HepG2 (cell line): ENCODE measurements around the gene AGR2. TPM values are rescaled to one million over a fixed set of nuclear protein-coding genes. Genes with fewer than 3 reads are reported as not detected.

Experiments used
- ATAC-seq: fragments of 200-7000 bp; cut with Tn5 transposase; 3 replicates; pipeline ENCODE4 v1.9.1; 2020; ENCODE audit warnings: mild to moderate bottlenecking, moderate library complexity
- BruUV-seq: library from RNA; stranded (reverse); fragments of 400-500 nt; replicated peaks from 2 replicates; lab custom pipeline; 2021; lab: Mats Ljungman, UMichigan
- CTCF ChIA-PET: fragments of 300-600 bp; formaldehyde crosslinking; extraction: SDS; loops from one replicate; lab custom pipeline; 2021; ENCODE audit warnings: low total read pairs, inconsistent platforms, low intra/inter-chr PET ratio; lab: Yijun Ruan, JAX
- POLR2A ChIA-PET: fragments of 350-600 bp; sonication (Branson Sonifier 250); formaldehyde crosslinking; loops from one replicate; lab custom pipeline; 2020; ENCODE audit warnings: antibody characterized with exemption, inconsistent platforms; lab: Yijun Ruan, JAX
- DNase-seq: peaks from one replicate; pipeline ENCODE4 v3.0.0-alpha.2; 2015; ENCODE audit warnings: low spot score
- FAIRE-seq: peaks from 3 replicates; lab custom pipeline; 2011; peaks lifted over from hg19 to GRCh38; lab: Jason Lieb, UNC
- H2AFZ ChIP-seq: one replicate; pipeline ENCODE4 v1.6.1; 2011; ENCODE audit warnings: low read length, inconsistent platforms
- H3K27ac ChIP-seq: fragments of 300-600 bp; 3 replicates; pipeline ENCODE4 v1.8.0; 2011; ENCODE audit warnings: mixed run types, mild to moderate bottlenecking, mixed read lengths, low read length, inconsistent platforms; ENCODE audit not compliant: insufficient read depth; ENCODE audit errors: extremely low read length
- H3K27me3 ChIP-seq, 2 experiments: fragments of 200-600 bp in 1 of 2; 2 replicates in 1 of 2; 3 replicates in 1 of 2; pipeline versions ENCODE4 v1.6.0 to v1.8.0; 2011; ENCODE audit warnings: low read length in 2 of 2, mild to moderate bottlenecking in 2 of 2, moderate library complexity in 2 of 2, inconsistent platforms in 1 of 2; ENCODE audit not compliant: insufficient read depth in 2 of 2, control insufficient read depth in 1 of 2
- H3K36me3 ChIP-seq, 2 experiments: fragments of 200-600 bp in 1 of 2; replicated peaks in 1 of 2; 2 replicates in 1 of 2; 3 replicates in 1 of 2; pipeline versions ENCODE4 v1.5.1 to v1.8.0; 2011; ENCODE audit warnings: low read length in 2 of 2, inconsistent platforms in 1 of 2; ENCODE audit not compliant: insufficient read depth in 2 of 2, control insufficient read depth in 1 of 2
- H3K4me1 ChIP-seq: 2 replicates; pipeline ENCODE4 v1.5.1; 2012; ENCODE audit warnings: low read length, inconsistent platforms; ENCODE audit not compliant: insufficient read depth
- H3K4me2 ChIP-seq: 2 replicates; pipeline ENCODE4 v1.6.0; 2011; ENCODE audit warnings: low read depth, low read length, inconsistent platforms
- H3K4me3 ChIP-seq, 3 experiments: fragments of 200-600 bp in 1 of 3; sonication (generic), shearing (Covaris generic) in 1 of 3; replicated peaks in 1 of 3; 2 replicates each; pipeline ENCODE4 v1.5.1; 2011 to 2016; ENCODE audit warnings: low read length in 3 of 3, inconsistent platforms in 2 of 3, low read depth in 2 of 3, mild to moderate bottlenecking in 2 of 3, control low read depth in 1 of 3, mixed read lengths in 1 of 3; ENCODE audit not compliant: insufficient read depth in 1 of 3
- H3K79me2 ChIP-seq: one replicate; pipeline ENCODE4 v1.6.1; 2011; ENCODE audit warnings: low read length, inconsistent platforms; ENCODE audit not compliant: insufficient read depth
- H3K9ac ChIP-seq: 2 replicates; pipeline ENCODE4 v1.6.0; 2011; ENCODE audit warnings: mild to moderate bottlenecking, low read depth, low read length, inconsistent platforms; ENCODE audit not compliant: insufficient read depth
- H3K9me3 ChIP-seq: 2 replicates; pipeline ENCODE4 v1.5.1; 2012; ENCODE audit warnings: mild to moderate bottlenecking, low read length
- H4K20me1 ChIP-seq: 2 replicates; pipeline ENCODE4 v1.6.0; 2011; ENCODE audit warnings: inconsistent platforms, mild to moderate bottlenecking, low read length, moderate library complexity; ENCODE audit not compliant: insufficient read depth
- BCL6 ChIP-seq: IDR thresholded peaks from 2 replicates; pipeline ENCODE4 v1.6.1; 2016; ENCODE audit warnings: missing genetic modification reagents, missing compliant biosample characterization
- BHLHE40 ChIP-seq: IDR thresholded peaks from 2 replicates; pipeline ENCODE4 v1.6.1; 2011; ENCODE audit warnings: low read length, improper control_type of control experiment
- CENPT ChIP-seq: sonication (generic); formaldehyde crosslinking; IDR thresholded peaks from 2 replicates; pipeline ENCODE4 v1.8.0; 2022; ENCODE audit warnings: low read depth, mild to moderate bottlenecking, moderate library complexity, missing genetic modification reagents
- KDM3A ChIP-seq: IDR thresholded peaks from 2 replicates; pipeline ENCODE4 v1.6.1; 2018; ENCODE audit warnings: low read depth, missing compliant biosample characterization
- MEIS1 ChIP-seq: sonication (generic); formaldehyde crosslinking; IDR thresholded peaks from 2 replicates; pipeline ENCODE4 v1.9.0; 2021; ENCODE audit warnings: mild to moderate bottlenecking, missing genetic modification reagents, moderate library complexity, borderline replicate concordance
- MLX ChIP-seq: IDR thresholded peaks from 2 replicates; pipeline ENCODE4 v1.6.1; 2016
- NFE2 ChIP-seq: sonication (generic); formaldehyde crosslinking; IDR thresholded peaks from 2 replicates; pipeline ENCODE4 v1.4.0; 2020; ENCODE audit warnings: missing genetic modification reagents
- POLR2AphosphoS2 ChIP-seq: IDR thresholded peaks from 2 replicates; pipeline ENCODE4 v1.6.1; 2011; ENCODE audit warnings: low read depth, low read length, improper control_type of control experiment
- SMARCC2 ChIP-seq: fragments of 450-650 bp; IDR thresholded peaks from 2 replicates; pipeline ENCODE4 v1.6.1; 2017; ENCODE audit warnings: antibody characterized with exemption, mild to moderate bottlenecking
- ZBTB3 ChIP-seq: sonication (generic); formaldehyde crosslinking; IDR thresholded peaks from 2 replicates; pipeline ENCODE4 v1.4.0; 2020; ENCODE audit warnings: low read depth, mild to moderate bottlenecking, moderate library complexity, missing genetic modification reagents, borderline replicate concordance
- ZC3H13 ChIP-seq: sonication (generic); formaldehyde crosslinking; IDR thresholded peaks from 2 replicates; pipeline ENCODE4 v1.8.1; 2023; ENCODE audit warnings: mild to moderate bottlenecking, missing genetic modification reagents, moderate library complexity
- ZNF276 ChIP-seq: sonication (generic); formaldehyde crosslinking; IDR thresholded peaks from 2 replicates; pipeline ENCODE4 v1.4.0; 2020; ENCODE audit warnings: mild to moderate bottlenecking, low read depth, missing genetic modification reagents
- WGBS: methylation state at CpG from one replicate; pipeline ENCODE4 v1.1.6; 2017; ENCODE audit warnings: low lambda C conversion rate; 5-methylcytosine and 5-hydroxymethylcytosine counted together
- in situ Hi-C: cut with HindIII; loops from 2 replicates; pipeline ENCODE4 v1.10.0; 2017; ENCODE audit warnings: low pct_unique_long_range_greater_than_20kb; ENCODE audit not compliant: extremely low pct_ligation_motif_present
- intact Hi-C: fragments of 100-400 bp; cut with micrococcal nuclease; formaldehyde crosslinking; loops from one replicate; pipeline ENCODE4 v1.10.0; 2022; ENCODE audit not compliant: unreplicated experiment
- polyA plus RNA-seq, 8 experiments: library from polyadenylated mRNA; depleted of rRNA in 3 of 8; stranded (reverse) in 7 of 8; unstranded in 1 of 8; fragments of >200 nt; fragmentation: Illumina TruSeq in 4 of 8; extraction: Trizol in 4 of 8; gene quantifications; 2 replicates each; pipeline versions ENCODE4 v1.2.1 to v1.2.3, GENCODE V29; 2011 to 2016; ENCODE audit warnings: low read depth in 4 of 8, missing spikeins in 1 of 8, mixed read lengths in 1 of 8; ENCODE audit not compliant: insufficient read depth in 1 of 8
- total RNA-seq, 5 experiments: library from RNA; depleted of rRNA; stranded (reverse); fragments of >200 nt; fragmentation: Illumina TruSeq; extraction: Trizol; gene quantifications; 2 replicates each; pipeline ENCODE4 v1.2.3, GENCODE V29; 2016; ENCODE audit warnings: low read depth in 1 of 5
- TF ChIP-seq, protein P1 (sequence below): sonication (generic); formaldehyde crosslinking; IDR thresholded peaks from 2 replicates; pipeline ENCODE4 v1.4.0; 2020; ENCODE audit warnings: missing genetic modification reagents
- TF ChIP-seq, protein P2 (sequence below): sonication (generic); formaldehyde crosslinking; IDR thresholded peaks from 2 replicates; pipeline ENCODE4 v1.5.0; 2020; ENCODE audit warnings: missing genetic modification reagents
- TF ChIP-seq, protein P3 (sequence below): sonication (generic); formaldehyde crosslinking; IDR thresholded peaks from 2 replicates; pipeline ENCODE4 v1.5.1; 2020; ENCODE audit warnings: mild to moderate bottlenecking, missing genetic modification reagents, borderline replicate concordance

The AGR2 gene
- total and polyA plus RNA-seq, 2 of the 13 experiments (the other 11 are each of a cell fraction or from before 2014, with no cell fraction given): 1.7 to 2.9 TPM

- H3K27me3 ChIP-seq: no peaks in the 10 kb centered on the region
- no peak overlapping the region for H3K4me3 ChIP-seq
- no peaks in the 10 kb centered on the region for H4K20me1 ChIP-seq
- TF ChIP-seq MEIS1 (no peak), KDM3A (CRISPR knock-in tag) (no peak), ZC3H13 (no peak), POLR2AphosphoS2 (no peak), NFE2 (CRISPR knock-in tag) (no peak), ZNF276 (CRISPR knock-in tag) (no peak), BHLHE40 (no peak), MLX (CRISPR knock-in tag) (no peak), ZBTB3 (CRISPR knock-in tag) (no peak), SMARCC2 (no peak), CENPT (no peak), BCL6 (CRISPR knock-in tag) (no peak)
- TF ChIP-seq, protein P1, sequence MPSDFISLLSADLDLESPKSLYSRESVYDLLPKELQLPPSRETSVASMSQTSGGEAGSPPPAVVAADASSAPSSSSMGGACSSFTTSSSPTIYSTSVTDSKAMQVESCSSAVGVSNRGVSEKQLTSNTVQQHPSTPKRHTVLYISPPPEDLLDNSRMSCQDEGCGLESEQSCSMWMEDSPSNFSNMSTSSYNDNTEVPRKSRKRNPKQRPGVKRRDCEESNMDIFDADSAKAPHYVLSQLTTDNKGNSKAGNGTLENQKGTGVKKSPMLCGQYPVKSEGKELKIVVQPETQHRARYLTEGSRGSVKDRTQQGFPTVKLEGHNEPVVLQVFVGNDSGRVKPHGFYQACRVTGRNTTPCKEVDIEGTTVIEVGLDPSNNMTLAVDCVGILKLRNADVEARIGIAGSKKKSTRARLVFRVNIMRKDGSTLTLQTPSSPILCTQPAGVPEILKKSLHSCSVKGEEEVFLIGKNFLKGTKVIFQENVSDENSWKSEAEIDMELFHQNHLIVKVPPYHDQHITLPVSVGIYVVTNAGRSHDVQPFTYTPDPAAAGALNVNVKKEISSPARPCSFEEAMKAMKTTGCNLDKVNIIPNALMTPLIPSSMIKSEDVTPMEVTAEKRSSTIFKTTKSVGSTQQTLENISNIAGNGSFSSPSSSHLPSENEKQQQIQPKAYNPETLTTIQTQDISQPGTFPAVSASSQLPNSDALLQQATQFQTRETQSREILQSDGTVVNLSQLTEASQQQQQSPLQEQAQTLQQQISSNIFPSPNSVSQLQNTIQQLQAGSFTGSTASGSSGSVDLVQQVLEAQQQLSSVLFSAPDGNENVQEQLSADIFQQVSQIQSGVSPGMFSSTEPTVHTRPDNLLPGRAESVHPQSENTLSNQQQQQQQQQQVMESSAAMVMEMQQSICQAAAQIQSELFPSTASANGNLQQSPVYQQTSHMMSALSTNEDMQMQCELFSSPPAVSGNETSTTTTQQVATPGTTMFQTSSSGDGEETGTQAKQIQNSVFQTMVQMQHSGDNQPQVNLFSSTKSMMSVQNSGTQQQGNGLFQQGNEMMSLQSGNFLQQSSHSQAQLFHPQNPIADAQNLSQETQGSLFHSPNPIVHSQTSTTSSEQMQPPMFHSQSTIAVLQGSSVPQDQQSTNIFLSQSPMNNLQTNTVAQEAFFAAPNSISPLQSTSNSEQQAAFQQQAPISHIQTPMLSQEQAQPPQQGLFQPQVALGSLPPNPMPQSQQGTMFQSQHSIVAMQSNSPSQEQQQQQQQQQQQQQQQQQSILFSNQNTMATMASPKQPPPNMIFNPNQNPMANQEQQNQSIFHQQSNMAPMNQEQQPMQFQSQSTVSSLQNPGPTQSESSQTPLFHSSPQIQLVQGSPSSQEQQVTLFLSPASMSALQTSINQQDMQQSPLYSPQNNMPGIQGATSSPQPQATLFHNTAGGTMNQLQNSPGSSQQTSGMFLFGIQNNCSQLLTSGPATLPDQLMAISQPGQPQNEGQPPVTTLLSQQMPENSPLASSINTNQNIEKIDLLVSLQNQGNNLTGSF (CRISPR knock-in tag): no peak
- TF ChIP-seq, protein P2, sequence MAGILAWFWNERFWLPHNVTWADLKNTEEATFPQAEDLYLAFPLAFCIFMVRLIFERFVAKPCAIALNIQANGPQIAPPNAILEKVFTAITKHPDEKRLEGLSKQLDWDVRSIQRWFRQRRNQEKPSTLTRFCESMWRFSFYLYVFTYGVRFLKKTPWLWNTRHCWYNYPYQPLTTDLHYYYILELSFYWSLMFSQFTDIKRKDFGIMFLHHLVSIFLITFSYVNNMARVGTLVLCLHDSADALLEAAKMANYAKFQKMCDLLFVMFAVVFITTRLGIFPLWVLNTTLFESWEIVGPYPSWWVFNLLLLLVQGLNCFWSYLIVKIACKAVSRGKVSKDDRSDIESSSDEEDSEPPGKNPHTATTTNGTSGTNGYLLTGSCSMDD: no peak
- TF ChIP-seq, protein P3, sequence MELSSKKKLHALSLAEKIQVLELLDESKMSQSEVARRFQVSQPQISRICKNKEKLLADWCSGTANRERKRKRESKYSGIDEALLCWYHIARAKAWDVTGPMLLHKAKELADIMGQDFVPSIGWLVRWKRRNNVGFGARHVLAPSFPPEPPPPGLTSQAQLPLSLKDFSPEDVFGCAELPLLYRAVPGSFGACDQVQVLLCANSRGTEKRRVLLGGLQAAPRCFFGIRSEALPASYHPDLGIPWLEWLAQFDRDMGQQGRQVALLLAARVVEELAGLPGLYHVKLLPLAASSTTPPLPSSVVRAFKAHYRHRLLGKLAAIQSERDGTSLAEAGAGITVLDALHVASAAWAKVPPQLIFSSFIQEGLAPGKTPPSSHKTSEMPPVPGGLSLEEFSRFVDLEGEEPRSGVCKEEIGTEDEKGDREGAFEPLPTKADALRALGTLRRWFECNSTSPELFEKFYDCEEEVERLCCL (CRISPR knock-in tag): no peak
- DNase-seq (no peak), ATAC-seq (no peak), FAIRE-seq (no peak)
- intact Hi-C loops (no loop called here), in situ Hi-C loops (no loop called here)
- no peaks in the 10 kb centered on the region for H3K79me2 ChIP-seq
- no peaks in the 10 kb centered on the region for H3K9me3 ChIP-seq
- no TSS peak for BruUV-seq
- no peak overlapping the region for H2AFZ ChIP-seq
- 0 out of 2 replicates have a peak, but pooled peaks cover 6% of the 10 kb centered on the region for H3K4me1 ChIP-seq
- H3K4me2 ChIP-seq: no peak overlapping the region
- CTCF ChIA-PET: no interaction called here
- WGBS: 69% methylated on average over 3 of the region's 3 CpGs
- H3K27ac ChIP-seq: no peak overlapping the region
- no peak overlapping the region for H3K9ac ChIP-seq
- POLR2A ChIA-PET: no interaction called here
- no peaks in the 10 kb centered on the region for H3K36me3 ChIP-seq
These were observed 62.3 kb downstream of the AGR2 start for GRCh38 chr7:16742547-16742946.
